Measurements from ENCODE around the gene GBGT1. TPM values are rescaled to one million over a fixed set of nuclear protein-coding genes. Genes with fewer than 3 reads are reported as not detected.

The GBGT1 gene
- total RNA-seq, 1 donor: 3.3 TPM

GRCh38 chr9:133202145-133202513 is 38.4 kb upstream of the GBGT1 start:
- Histone ChIP-seq H3K27me3 (ENCODE audit: insufficient read depth, low read length) (no peaks in the 10 kb centered on the region), H3K4me1 (ENCODE audit: insufficient read depth, low read length) (no peaks in the 10 kb centered on the region), H2AFZ (ENCODE audit: low read length) (no peak overlapping the region), H3K79me2 (ENCODE audit: insufficient read depth, low read length) (no peaks in the 10 kb centered on the region), H3K4me3 (ENCODE audit: insufficient read depth, low read length) (no peak overlapping the region), H3K27ac (ENCODE audit: low read depth, low read length) (no peak overlapping the region), H3K36me3 (ENCODE audit: insufficient read depth, low read length) (no peaks in the 10 kb centered on the region), H3K9me3 (ENCODE audit: low read depth, low read length) (no peaks in the 10 kb centered on the region), H3K4me2 (ENCODE audit: insufficient read depth, low read length) (no peak overlapping the region), H4K20me1 (ENCODE audit: insufficient read depth, low read length) (no peaks in the 10 kb centered on the region)
- DNase-seq (ENCODE audit: insufficient read length, low spot score, missing footprints): peak; percentile 43
- TF ChIP-seq CTCF (IDR thresholded peaks at IDR 0.05; ENCODE audit: extremely low read depth, low read depth, low read length): no peak

DNA sequence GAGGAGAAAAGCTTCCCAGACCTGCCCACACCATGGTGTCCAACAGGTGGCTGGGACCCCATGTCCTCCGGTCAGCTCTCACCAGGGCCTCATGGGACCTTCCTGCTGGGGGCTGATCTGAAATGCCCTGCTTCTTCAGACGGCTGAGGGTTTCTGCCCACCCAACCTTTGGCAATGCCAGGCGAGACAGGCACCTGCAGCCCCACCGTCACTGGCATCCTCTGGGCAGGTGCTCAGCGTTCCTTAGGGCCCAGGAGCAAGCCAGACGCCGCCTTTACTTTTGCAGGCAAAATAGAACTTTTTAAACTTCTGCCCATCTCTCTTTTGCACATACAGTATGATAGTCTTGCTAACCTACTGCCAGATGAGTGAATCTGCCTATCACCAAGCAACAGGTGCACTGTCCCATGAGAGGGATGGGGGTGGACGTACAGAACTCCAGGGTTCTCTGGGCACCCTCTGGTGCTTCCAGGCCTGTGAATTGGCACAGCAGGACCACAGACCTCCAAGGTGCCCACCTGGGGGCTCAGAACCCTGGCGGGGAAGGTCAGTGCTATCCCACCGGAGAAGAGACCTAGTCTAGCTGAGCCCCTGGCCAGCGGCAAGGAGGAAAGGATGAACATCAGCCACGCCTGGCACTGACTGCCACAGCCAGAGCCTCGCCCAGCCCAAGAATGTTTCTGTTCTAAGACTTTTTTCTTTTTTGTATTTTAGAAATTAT is 37.9 kb upstream of the GBGT1 start:
- no peak for TF ChIP-seq CTCF (IDR thresholded peaks at IDR 0.05; ENCODE audit: extremely low read depth, low read depth, low read length)
- H3K36me3 ChIP-seq (ENCODE audit: insufficient read depth, low read length): no peaks in the 10 kb centered on the region

GRCh38 chr9:133200631-133201030 is 36.9 kb upstream of the GBGT1 start:
- H3K27ac ChIP-seq (ENCODE audit: low read depth, low read length): no peak overlapping the region
- no peaks in the 10 kb centered on the region for H3K27me3 ChIP-seq (ENCODE audit: insufficient read depth, low read length)
- H3K4me1 ChIP-seq (ENCODE audit: insufficient read depth, low read length): no peaks in the 10 kb centered on the region
- H3K4me2 ChIP-seq (ENCODE audit: insufficient read depth, low read length): no peak overlapping the region
- TF ChIP-seq CTCF (IDR thresholded peaks at IDR 0.05; ENCODE audit: extremely low read depth, low read depth, low read length): no peak
- H3K79me2 ChIP-seq (ENCODE audit: insufficient read depth, low read length): no peaks in the 10 kb centered on the region
- DNase-seq (ENCODE audit: insufficient read length, low spot score, missing footprints): no peak
- H2AFZ ChIP-seq (ENCODE audit: low read length): no peak overlapping the region
- H3K4me3 ChIP-seq (ENCODE audit: insufficient read depth, low read length): no peak overlapping the region
- H3K9me3 ChIP-seq (ENCODE audit: low read depth, low read length): no peaks in the 10 kb centered on the region
- no peaks in the 10 kb centered on the region for H4K20me1 ChIP-seq (ENCODE audit: insufficient read depth, low read length)
- H3K36me3 ChIP-seq (ENCODE audit: insufficient read depth, low read length): no peaks in the 10 kb centered on the region

More for the DNA sequence above, 37.9 kb upstream of the GBGT1 start:
- Histone ChIP-seq H3K9me3 (ENCODE audit: low read depth, low read length) (no peaks in the 10 kb centered on the region), H3K79me2 (ENCODE audit: insufficient read depth, low read length) (no peaks in the 10 kb centered on the region), H3K4me3 (ENCODE audit: insufficient read depth, low read length) (no peak overlapping the region), H3K27me3 (ENCODE audit: insufficient read depth, low read length) (no peaks in the 10 kb centered on the region), H2AFZ (ENCODE audit: low read length) (no peak overlapping the region), H3K4me2 (ENCODE audit: insufficient read depth, low read length) (no peak overlapping the region), H3K4me1 (ENCODE audit: insufficient read depth, low read length) (no peaks in the 10 kb centered on the region), H3K27ac (ENCODE audit: low read depth, low read length) (no peak overlapping the region), H4K20me1 (ENCODE audit: insufficient read depth, low read length) (no peaks in the 10 kb centered on the region)
- no peak for DNase-seq (ENCODE audit: insufficient read length, low spot score, missing footprints)

GRCh38 chr9:133199648-133200321 is 36.1 kb upstream of the GBGT1 start:
- H3K27ac ChIP-seq (ENCODE audit: low read depth, low read length): no peak overlapping the region
- no peaks in the 10 kb centered on the region for H3K79me2 ChIP-seq (ENCODE audit: insufficient read depth, low read length)
- no peaks in the 10 kb centered on the region for H3K36me3 ChIP-seq (ENCODE audit: insufficient read depth, low read length)
- no peak for TF ChIP-seq CTCF (IDR thresholded peaks at IDR 0.05; ENCODE audit: extremely low read depth, low read depth, low read length)
- H3K4me1 ChIP-seq (ENCODE audit: insufficient read depth, low read length): no peaks in the 10 kb centered on the region
- H3K27me3 ChIP-seq (ENCODE audit: insufficient read depth, low read length): no peaks in the 10 kb centered on the region
- peak; percentile 76 for DNase-seq (ENCODE audit: insufficient read length, low spot score, missing footprints)
- no peaks in the 10 kb centered on the region for H4K20me1 ChIP-seq (ENCODE audit: insufficient read depth, low read length)
- H3K4me3 ChIP-seq (ENCODE audit: insufficient read depth, low read length): peak overlapping the region; percentile 47
- peak overlapping the region; percentile 35 for H2AFZ ChIP-seq (ENCODE audit: low read length)
- H3K4me2 ChIP-seq (ENCODE audit: insufficient read depth, low read length): no peak overlapping the region
- H3K9me3 ChIP-seq (ENCODE audit: low read depth, low read length): no peaks in the 10 kb centered on the region
